NCI-H526 (cell line): ENCODE results near the gene RHCE.
"Not testable (repeated sequence)": the region's sequence is repeated elsewhere in the genome, so short reads cannot be mapped to it uniquely, and the experiment has no call there.

Experiments used
- DNase-seq, 2 experiments: peaks; one replicate each; lab custom pipeline; 2025; lab: John Stamatoyannopoulos, UW

The RHCE gene

DNA sequence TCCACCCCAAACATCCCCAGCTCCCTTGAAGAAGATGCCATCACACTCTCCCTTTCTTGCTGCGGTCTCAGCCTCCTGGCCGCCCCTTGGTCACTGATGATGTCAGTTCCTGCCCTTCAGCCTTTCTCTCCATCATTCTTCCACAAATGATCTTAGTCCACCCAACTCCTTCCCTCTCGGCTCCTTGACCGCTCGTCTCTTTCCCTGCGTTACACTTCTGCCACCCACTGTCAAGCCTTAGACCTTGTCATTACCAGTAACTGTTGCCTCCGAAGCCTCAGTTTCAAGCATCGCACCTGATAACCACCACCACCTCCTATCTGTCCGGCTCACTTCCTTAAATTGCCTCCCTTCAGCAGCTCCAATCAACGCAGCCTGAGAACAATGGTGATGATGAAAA, 23.1 kb downstream of the RHCE start:
- not testable (repeated sequence) for DNase-seq

GRCh38 chr1:25392841-25393240, 27.8 kb downstream of the RHCE start:
- DNase-seq = no peak

- not testable (repeated sequence) for DNase-seq
Measured at GRCh38 chr1:25389721-25390120, 30.9 kb downstream of the RHCE start.

DNA sequence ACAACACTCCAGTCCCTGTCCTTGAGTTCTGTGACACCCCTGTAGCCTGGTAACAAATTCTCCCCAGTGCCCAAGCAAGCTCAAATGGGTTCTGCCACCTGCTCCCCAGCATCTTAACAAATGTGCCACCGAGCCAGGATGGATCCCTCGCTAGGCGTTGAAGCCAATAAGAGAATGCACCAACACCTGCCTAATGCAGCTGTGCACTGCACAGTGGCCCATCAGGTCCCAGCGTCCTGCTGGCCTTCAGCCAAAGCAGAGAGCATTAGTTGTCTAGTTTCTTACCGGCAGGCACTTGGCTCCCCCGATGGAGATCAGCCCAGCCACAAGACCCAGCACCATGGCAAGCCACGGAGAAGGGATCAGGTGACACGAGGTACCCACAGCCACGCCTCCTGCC, 31.9 kb downstream of the RHCE start:
- not testable (repeated sequence) for DNase-seq

- DNase-seq = not testable (repeated sequence)
Measured at GRCh38 chr1:25387096-25387495, 33.5 kb downstream of the RHCE start.

DNA sequence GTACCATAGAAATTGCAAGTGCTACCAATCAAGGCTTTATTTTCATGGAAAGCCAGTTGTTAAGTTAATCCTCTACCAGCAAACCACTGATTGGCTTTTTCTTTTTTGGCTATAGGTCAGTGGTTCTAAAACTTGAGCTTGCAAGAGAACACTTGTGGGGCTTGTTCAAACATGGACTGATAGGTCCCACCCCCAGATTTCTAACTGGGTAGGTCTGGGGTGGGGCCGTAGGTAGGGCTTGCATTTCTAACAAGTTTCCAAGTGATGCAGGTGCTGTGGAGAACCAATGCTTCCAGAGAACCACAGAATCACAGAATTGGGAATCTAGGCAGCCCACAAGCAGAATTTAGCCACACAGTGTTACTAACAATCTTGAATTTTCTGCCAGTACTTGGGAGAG, 36.8 kb downstream of the RHCE start:
- not testable (repeated sequence) for DNase-seq

DNA sequence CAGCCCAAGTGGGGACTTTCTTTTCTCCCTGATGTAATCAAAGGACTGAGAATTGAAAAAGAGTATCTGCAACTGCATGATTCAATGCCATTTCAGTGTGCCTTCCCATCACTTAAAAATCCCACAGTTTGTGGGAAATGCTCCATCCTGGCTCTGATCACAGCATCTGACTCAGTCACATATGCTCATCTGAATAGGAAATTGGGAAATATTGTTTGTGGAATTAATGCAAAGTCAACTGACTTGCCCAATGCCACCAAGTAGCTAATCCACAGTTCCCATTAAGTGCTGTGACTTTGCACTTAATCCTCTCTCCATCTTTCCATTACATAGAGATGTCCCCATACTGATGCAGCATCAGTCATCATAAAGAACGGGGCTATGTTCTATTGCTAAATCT, 37.5 kb downstream of the RHCE start:
- DNase-seq = not testable (repeated sequence)

DNA sequence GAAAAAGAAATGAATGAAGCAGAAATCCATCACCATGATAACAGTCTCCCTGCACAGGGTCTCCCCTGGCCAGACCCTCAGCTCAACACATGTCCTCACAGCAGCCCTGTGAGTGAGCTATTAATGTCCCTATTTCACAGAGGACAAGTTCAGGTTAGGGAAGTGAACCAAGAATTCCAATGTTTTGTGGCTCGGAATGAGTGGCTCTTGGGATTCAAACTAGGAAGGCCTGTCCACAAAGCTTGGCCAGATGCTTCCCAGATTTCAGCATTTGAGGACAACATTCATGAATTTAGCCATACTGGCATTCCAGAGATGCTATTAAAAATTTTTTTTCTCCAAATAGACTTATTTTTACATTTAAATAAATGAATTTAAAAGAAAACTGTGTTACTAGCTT, 38.1 kb downstream of the RHCE start:
- DNase-seq = not testable (repeated sequence)

- DNase-seq = not testable (repeated sequence)
Measured at GRCh38 chr1:25378367-25378766, 42.3 kb downstream of the RHCE start.

GRCh38 chr1:25371757-25372156, 48.9 kb downstream of the RHCE start:
- DNase-seq = not testable (repeated sequence)

DNA sequence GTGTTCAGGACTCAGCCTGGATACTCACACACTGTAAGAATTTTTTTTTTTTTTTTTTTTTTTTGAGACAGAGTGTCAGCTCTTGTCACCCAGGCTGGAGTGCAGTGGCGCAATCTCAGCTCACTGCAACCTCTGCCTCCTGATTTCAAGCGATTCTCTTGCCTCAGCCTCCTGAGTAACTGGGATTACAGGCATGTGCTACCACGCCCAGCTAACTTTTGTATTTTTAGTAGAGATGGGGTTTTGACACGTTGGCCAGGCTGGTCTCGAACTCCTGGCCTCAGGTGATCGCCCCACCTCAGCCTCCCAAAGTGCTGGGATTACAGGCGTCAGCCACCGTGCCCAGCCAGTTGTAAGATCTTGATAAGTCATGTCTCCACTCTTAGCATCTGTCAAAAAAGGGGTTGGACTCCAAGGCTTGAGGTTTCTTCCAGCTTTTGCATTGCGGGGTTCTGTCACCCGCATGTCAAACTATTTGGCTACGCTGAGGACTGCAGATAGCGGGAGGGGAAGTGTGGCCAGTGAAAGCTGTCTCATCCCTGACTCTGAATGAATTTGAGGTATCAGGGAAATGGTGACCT, 50.8 kb downstream of the RHCE start:
- not testable (repeated sequence) for DNase-seq

DNA sequence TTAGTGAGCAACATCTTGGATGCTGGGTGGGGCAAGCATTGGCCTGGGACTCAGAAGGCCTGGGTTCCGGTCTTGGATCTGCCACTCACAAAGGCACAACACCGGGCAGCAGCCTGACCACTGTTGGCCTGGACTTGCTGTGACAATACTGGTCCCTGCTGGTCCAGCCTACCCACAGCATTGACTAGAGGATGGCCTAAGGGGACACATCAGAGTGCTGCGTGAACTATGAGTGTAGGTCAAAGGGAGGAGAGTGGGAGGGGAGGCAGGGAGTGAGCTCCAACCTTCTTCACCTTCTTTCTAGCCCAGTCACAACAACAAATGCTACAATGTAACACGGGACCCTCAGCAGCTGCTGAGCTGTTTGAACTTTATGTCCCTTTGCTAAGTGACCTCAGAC, 51.4 kb downstream of the RHCE start:
- no peak for DNase-seq

DNA sequence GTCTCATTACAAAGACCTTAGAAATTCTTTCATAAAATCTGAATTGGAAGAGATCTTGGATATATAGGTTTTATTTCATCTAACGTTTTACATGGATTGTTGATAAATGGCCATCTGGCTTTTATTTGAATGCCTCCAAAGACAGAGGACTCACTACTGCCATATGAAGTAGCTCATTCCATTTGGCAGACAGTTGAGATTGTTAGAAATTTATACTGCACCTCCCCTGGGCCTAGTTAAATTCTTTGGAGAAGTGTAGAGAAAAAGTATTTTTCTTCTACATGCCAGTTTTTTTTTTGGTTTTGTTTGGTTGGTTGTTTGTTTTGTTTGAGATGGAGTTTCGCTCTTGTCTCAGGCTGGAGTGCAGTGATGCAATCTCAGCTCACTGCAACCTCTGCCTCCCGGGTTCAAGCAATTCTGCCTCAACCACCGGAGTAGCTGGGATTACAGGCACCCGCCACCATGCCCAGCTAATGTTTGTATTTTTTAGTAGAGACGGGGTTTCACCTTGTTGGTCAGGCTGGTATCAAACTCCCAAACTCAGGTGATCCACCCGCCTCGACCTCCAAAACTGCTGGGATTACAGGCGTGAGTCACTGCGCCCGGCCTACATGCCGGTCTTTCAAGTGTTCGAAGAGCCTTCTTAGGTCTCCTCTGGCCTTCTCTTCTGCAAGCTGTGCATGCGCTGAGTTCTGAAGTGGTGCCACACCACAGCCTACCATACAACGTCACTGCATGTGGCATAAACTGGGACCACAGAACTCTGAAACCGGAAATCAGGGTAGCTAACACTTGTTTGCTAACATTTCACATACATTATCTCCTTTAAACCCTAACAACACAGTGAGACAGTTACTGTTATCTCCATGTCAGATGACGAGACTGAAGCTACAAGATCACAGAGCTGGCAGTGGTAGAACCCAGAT, 57.7 kb downstream of the RHCE start:
- DNase-seq = not testable (repeated sequence)

DNA sequence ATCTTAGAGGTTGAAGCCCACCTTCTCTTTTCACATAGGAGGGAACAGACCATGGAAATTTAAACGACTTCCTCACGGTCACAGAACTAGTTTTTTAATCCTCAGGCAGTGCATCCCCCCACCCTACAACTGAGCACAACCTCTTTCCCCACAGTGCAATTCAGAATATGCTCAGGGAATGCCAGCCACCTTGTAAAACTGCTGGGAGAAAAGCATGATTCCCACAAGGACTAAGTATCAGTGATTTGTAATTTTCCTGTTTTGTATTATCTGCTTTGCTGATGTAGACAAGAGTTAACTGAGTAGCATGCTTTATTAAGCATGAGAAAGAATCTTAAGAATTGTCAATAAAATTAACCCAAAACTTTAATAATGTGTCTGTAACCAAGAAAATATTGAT, 58.7 kb downstream of the RHCE start:
- DNase-seq = no peak

DNA sequence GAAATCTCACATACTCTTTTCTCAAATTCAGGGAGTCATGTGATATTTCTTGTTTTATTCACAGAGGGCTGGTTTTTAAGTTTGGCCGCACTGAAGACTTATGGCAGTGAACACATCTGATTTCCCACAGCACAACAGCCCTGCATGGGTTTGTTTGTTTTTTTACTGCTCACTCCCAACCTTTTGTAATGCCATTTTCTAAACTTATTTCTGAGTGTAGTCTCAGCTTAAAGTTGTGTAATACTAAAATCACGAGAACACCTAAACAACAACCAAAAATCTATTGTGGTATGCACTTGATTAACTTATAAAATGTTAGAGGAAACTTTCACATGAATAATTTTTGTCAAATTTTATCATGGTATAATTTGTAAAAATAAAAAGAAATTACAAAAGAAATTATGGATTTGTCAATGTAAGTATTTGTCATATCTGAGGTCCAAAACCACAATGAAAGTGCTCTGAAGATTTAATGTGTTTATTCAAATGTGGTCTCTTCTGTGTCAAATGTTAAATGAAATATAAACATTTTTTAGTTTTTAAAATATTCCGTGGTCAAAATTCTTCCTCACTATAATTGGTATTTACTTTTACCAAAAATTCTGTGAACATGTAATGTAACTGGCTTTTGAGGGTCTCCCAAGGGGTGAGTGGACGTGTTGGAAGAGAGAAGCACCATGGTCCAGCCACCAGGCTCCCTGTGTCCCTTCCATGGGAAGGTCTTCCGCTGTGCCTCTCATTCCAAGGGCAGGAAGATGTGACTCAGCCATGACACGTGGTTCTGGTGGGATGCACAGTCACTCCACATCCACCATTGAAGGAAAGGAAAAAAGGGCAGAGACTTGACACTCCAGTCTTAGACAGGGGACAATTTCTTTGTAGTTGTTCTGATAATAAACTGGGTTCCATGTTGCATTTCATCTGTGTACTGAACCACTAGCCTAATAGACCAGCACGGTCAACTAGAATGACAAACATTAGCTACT, 59.7 kb downstream of the RHCE start:
- DNase-seq = no peak

DNA sequence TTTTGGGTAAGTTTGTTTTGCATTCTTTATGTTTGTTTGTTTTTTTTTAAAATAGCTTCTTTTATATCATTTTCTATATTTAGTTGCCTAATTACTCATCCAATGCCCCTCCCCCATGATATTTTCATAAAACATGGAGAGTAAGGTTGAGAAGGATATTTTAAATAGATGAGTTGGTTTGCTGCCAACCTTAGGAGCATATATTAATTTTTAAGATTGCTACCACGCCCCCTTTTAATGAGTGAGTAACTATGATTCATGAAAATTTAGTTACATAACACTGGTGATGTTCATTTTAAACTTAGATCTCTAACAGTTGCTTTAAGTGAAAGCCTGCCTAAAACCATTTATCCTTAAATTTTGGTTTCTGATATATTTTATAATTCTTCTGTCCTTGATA, 63.8 kb downstream of the RHCE start:
- DNase-seq = no peak

GRCh38 chr1:25356441-25356840, 64.2 kb downstream of the RHCE start:
- DNase-seq = no peak

- DNase-seq = no peak
Measured at GRCh38 chr1:25355841-25356395, 64.7 kb downstream of the RHCE start.

DNA sequence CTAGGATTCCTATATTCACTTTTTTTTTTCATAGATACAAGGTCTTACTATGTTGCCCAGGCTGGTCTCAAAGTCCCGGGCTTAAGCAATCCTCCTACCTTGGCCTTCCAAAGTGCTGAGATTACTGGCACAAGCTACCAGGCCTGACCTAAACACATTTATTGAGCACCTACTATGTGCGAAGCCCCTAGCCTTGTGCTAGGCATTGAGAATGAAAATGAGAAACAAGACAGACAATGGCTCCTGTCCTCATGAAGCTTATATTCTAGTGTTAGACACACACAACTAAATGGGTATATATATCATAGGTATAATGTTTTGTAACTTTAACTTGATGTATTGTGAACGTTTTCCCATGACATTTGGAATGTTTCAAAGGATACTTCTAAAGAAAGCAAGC, 71.0 kb downstream of the RHCE start:
- DNase-seq = no peak

DNA sequence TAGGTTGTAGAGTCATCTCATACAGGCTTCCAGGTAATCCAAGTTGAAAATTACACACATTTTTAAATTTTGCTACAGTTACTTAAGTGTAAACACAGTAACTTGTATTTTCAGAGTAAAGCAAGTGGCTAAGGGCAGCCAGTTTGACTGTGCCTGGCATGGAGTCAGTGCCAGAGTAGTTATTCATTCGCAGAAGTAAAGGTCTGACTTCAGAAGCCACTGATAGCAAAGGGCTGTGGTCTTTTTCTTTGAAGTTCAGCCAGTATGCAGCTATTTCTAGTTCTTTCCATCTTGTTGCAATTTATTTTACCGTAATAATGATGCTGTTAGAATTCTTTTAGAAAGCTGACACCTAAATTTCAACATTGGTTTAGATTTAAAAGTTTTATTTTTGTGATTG, 73.1 kb downstream of the RHCE start:
- no peak for DNase-seq

DNA sequence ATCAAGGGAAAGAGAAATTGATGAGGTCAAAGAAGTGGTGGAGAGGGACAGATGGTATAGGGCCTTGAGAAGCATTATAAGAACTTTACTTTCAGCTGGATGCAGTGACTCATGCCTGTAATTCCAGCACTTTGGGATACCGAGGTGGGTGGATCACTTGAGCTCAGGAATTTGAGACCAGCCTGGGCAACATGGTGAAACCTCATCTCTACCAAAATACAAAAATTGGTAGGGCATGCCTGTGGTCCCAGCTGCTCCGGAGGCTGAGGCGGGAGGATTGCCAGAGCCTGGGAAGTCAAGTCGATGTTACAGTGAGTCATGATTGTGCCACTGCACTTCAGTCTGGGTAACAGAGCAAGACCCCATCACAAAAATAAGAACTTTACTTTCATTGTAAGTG, 76.8 kb downstream of the RHCE start:
- DNase-seq = no peak

DNA sequence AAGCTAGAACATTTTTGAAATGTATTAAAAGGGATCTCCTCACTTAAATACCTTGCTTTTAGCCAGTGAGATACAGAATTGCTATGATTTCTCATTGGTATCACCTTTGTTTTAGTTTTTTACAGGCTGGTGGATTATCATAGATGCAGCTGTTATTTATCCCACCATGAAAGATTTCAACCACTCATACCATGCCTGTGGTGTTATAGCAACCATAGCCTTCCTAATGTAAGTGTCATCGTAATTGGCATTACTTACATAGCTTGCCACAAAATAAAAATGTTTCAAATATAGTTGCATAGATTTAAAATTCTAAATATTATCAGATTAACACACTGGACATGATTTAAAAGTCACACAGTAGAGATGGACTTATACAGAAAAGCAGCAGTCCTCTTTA, 77.8 kb downstream of the RHCE start:
- no peak for DNase-seq
